Measurements from ENCODE around the gene GLS.
A peak's percentile ranks its signal among the peaks of the same experiment; 100 is the strongest.
"Not testable (repeated sequence)": the region's sequence is repeated elsewhere in the genome, so short reads cannot be mapped to it uniquely, and the experiment has no call there.

Gene GLS

DNA sequence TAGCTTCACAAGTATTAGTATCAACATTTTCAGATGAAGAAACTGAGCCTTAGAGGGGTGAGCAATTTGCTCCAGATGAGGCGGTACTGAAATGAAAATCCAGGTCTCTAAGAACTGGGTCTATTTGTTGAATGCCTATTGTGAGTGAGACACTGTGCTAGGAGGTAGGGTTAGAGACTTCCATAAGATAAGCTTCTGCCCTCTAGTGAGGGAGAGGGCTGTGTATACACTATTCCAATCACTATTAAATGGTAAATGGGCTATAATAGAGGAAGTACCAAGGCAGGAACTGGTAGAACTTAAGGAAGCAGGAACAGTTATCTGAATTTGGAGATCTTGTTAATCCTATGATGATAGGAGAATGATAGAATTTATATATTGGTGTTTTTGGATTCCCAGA is 23.6 kb upstream of the GLS start:
- FAIRE-seq: no peak

GRCh38 chr2:190858817-190859216 is 21.8 kb upstream of the GLS start:
- FAIRE-seq: no peak

GRCh38 chr2:190859347-190860297 is 21.0 kb upstream of the GLS start:
- FAIRE-seq: no peak

DNA sequence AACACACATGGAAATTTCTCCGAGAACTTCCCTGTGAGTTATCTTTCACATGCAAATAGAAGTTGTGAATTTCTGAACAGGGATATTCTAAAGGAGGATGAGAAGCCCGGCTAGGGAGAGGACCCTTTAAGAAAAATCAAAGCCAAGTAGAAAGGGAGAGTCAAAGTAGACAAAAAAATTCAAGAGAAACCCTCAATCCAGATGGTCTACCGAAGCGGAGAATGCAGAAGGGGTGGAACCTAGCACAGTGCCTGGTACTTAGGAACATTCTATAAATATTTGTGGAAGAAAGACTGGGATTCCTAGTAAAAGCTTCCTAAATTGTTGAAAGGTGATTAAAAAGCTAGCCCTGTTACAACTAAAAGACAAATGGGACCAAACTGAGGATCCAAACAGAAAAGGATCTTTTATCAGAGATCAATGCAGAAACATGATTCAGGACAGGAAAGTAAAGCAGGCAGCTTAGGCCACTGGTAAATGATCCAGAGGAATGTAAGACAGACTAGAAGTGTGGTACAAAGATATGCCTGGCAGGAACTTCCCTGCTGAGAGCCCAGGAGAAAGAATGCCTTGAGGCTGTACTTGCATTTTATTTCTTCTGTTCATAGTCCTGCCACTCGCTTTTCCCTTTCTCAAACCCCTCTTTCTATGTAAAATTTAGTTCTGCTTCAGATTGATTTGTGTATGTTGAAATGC is 19.5 kb upstream of the GLS start:
- no peak for FAIRE-seq

DNA sequence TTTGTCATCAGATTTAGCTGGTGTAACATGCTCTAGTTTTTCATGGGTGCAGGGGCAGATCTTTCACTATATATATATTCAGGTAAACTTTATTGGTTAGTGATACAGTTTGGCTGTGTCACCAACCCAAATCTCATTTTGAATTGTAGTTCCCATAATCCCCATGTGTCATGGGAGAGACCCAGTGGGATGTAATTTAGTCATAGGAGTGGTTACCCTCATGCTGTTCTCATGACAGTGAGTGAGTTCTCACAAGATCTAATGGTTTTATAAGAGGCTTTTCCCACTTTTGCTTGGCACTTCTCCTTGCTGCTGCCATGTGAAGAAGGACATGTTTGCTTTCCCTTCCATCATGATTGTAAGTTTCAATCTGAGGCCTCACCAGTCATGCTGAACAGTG is 18.5 kb upstream of the GLS start:
- FAIRE-seq: not testable (repeated sequence)

DNA sequence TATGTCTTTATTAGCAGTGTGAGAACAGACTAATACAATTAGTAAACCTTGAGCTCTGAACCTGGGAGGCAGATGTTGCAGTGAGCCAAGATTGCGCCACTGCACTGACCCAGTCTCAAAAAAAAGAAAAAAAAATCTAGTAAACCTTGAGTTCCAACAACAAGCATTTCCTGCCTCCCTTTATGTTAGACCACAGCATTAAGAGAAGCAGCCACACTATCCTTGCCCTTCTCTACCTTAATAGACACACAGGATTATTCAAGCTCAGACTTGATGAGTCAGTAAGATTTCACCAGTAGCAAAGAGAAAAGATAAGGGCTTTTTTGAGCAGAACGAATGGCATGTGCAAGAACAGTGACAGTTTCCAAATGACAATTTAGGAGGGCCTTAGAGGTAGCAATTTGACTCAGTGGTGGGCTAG is 18.0 kb upstream of the GLS start:
- FAIRE-seq: no peak

- no peak for FAIRE-seq
These were observed 16.7 kb upstream of the GLS start for GRCh38 chr2:190863946-190864345.

- no peak for FAIRE-seq
These were observed 16.2 kb upstream of the GLS start for GRCh38 chr2:190864375-190864774.

DNA sequence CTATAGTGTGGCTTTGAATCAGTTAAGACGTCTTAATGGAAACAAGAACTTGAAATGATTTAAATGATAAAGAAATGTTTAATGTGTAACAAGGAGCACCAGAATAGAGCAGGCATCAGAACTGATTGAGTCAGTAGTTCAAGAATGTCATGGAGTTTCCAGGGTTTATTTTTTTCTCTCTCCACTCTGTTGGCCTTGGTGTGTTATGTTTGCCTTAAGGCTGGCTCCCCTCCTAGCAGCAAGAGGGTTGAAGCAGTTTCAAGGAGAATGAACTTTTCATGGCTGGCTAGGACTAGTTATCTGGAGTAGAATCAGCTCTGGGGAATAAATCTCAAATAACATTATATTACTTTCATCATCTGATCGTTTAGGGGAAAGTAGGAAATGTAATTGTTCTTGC is 13.4 kb upstream of the GLS start:
- FAIRE-seq: no peak

DNA sequence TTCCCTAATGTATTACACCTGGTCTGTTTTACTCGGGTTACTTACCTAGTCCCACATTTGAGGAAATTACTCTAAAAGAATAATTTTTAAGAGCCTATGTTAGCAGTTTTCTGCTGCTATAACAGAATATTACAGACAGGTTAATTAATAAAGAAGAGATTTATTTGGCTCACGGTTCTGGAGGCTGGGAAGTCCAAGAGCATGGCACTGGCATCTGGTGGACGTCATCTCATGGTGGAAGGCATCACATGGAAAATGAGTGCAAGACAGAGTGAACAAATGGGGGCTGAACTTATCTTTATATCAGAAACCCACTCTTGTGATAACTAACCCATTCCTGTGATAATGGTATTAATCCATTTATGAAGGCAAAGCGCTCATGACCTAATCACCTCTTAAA is 12.8 kb upstream of the GLS start:
- FAIRE-seq: no peak

DNA sequence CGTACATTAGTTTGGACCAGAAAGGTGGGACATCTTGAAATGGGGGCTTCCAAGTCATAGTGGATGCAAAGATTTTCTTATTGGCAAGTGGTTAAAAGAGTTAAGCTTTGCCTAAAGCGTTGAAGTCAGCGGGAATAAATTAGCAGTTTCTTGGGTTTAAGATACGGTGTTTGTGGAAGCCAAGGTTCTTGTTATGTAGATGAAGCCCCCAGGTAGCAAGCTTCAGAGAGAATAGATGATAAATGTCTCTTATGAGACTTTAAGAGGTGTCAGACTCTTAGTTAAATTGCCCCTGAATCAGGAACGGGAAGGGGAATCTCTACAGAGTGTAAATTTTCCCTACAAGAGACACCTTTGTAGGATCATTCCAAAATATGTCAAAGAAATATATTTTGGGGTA is 10.9 kb upstream of the GLS start:
- FAIRE-seq: no peak

GRCh38 chr2:190873451-190873850 is 7.2 kb upstream of the GLS start:
- not testable (repeated sequence) for FAIRE-seq

- no peak for FAIRE-seq
These were observed 4.7 kb upstream of the GLS start for GRCh38 chr2:190875891-190876290.

DNA sequence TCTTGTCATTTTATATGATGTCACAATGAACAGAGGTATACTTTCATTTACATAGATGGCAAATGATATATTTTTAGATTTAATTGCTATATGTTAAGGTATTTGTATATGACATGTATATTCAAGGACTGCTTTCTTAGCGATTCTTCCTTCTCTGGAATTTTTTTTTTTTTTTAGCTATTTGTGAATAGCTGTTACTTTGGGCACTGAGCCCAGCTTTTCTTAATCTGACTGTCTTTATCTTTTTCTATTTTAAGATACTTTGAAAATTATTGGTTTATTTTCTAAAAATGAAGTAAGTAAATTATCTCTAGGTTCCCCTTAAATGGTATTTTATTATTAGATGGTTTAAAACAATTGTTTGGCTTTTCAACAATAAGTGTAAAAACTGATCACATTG is 4.0 kb upstream of the GLS start:
- no peak for FAIRE-seq

DNA sequence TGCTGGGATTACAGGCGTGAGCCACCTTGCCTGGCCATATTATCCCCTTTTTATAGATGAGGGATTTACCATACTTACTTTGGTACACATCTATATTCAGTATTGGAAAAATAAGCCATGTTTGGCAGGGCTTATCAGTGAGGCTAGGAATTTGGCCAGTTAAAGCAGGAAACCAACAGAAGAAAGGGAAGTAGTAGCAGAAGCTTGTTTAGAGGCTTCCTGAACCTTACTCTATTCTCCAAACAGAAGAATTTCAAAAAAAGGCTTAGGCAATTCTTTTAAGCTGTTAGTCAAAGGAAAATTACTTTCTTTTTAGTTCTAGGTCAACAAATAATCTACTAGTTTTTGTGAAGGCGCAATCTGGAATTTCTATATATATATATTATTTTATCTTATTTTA is 3.2 kb upstream of the GLS start:
- no peak for FAIRE-seq

- peak; percentile 61 for FAIRE-seq
These were observed 895 bp upstream of the GLS start for GRCh38 chr2:190879474-190880377.

GRCh38 chr2:190881084-190881597 is 520 bp downstream of the GLS start:
- FAIRE-seq: no peak

DNA sequence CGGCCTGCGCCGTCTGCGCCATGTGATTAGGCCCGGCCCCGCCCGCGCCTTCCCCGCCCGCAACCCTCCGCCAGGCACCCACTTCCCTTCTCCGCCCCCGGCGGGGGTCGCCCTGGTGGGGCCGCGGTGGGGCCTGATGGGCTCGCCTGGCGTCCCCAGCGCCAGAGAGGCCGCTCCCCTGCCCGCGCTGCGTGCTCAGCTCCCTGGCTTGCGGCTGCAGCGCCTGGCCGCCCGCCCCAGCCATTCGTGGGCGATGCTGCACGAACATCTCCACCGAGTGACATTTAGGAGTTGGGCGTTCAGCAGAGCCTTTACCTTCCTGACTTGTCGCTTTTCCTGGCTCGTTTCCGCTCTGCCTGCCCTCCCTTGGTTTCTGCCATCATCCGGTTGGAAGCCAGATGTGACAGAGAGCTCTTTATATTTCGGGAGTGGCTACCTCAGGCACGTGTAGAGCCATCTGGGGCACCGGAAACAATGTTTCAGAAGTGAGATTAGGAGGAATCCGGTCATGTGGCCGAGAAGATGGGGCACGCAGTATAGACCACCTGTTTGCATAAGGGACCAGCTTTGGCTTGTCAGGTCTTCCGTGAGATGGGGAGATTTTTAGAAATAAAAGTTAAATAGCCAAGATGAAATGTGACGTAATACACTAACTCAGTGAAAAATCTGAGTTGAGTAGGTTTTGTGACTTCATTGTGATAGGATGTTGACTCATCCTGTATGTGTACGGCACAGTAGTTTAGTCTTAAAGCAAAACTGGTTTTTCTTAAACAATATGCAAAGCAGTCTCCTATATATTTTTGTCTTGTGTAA is 1.2 kb downstream of the GLS start:
- no peak for FAIRE-seq

GRCh38 chr2:190882411-190882766 is 1.8 kb downstream of the GLS start:
- no peak for FAIRE-seq

- FAIRE-seq: no peak
These were observed 2.4 kb downstream of the GLS start for GRCh38 chr2:190882856-190883582.

GRCh38 chr2:190885844-190886243 is 5.2 kb downstream of the GLS start:
- not testable (repeated sequence) for FAIRE-seq

All from endometrium (tissue), 2 donors.